NT2/D1 (cell line): Measurements from ENCODE around the gene EGLN1.

ENCODE experiments used
- DNase-seq: peaks from one replicate; pipeline ENCODE4 v3.0.0-alpha.2; 2011; ENCODE audit warnings: low read depth, low spot score
- H3K27me3 ChIP-seq: 2 replicates; pipeline ENCODE4 v1.6.0; 2011; ENCODE audit warnings: mild to moderate bottlenecking; ENCODE audit not compliant: insufficient read length, insufficient read depth
- H3K36me3 ChIP-seq: 2 replicates; pipeline ENCODE4 v1.6.1; 2011; ENCODE audit warnings: mild to moderate bottlenecking, low read length, mixed read lengths; ENCODE audit not compliant: insufficient read depth, insufficient read length
- H3K4me1 ChIP-seq: 2 replicates; pipeline ENCODE4 v1.5.1; 2011; ENCODE audit not compliant: insufficient read depth, insufficient read length
- H3K4me3 ChIP-seq: 2 replicates; pipeline ENCODE4 v1.5.1; 2011; ENCODE audit warnings: low read depth; ENCODE audit not compliant: insufficient read length
- H3K9ac ChIP-seq: 2 replicates; pipeline ENCODE4 v1.6.0; 2011; ENCODE audit warnings: low read depth; ENCODE audit not compliant: insufficient read length
- H3K9me3 ChIP-seq: 2 replicates; pipeline ENCODE4 v1.5.1; 2011; ENCODE audit warnings: mild to moderate bottlenecking, low read length; ENCODE audit not compliant: insufficient read depth
- SUZ12 ChIP-seq: IDR thresholded peaks from 2 replicates; pipeline ENCODE4 v1.6.1; 2011; ENCODE audit not compliant: insufficient read length, insufficient read depth; ENCODE audit errors: extremely low read depth
- YY1 ChIP-seq: IDR thresholded peaks from 2 replicates; pipeline ENCODE4 v1.6.1; 2011; ENCODE audit not compliant: insufficient read length, insufficient read depth
- ZNF274 ChIP-seq: IDR thresholded peaks from 2 replicates; pipeline ENCODE4 v1.6.1; 2011; ENCODE audit warnings: mild to moderate bottlenecking, low read depth, low read length

EGLN1 gene

DNA sequence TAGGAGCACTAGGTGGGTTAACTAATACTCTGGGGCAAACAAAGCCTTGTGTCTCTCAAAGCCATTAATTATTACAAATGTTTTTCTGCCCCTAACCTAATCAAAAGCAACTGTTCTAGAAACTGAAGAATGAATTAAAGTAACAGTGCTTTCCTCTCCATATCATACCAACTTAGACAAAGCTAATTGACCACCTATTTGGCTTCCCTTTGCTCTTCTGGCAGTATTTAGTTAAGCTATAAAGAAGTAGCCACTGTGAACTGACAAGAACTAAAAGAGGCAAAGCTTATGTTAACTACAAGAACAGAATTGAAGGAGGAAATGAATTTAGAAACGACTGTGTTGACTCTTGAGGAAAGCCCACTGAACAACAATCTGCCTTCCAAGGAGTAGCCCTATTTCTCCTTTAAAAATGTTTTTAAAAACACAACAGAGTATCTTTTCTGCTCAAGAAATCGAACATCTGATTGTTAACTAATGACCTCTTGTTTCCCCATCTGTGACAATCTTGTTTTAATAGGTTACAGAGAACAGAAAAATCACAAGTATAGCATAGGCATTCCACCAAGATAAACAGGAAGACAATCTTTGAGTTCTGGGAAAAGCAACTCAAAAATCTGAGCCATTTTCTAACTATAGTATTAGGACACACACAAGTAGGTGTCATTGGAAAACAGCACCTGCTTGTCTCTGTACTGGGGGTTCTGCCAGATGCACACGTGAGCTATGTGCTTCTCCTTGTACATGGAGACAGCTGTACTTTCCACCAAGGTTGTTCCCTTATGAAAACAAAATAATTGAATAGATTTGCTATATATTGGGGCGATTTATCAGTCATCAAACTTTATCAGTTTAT, 3.1 kb upstream of the EGLN1 start:
- Histone ChIP-seq H3K36me3 (no peaks in the 10 kb centered on the region), H3K9ac (no peak overlapping the region), H3K9me3 (no peaks in the 10 kb centered on the region), H3K27me3 (peaks cover 31% of the 10 kb centered on the region), H3K4me3 (no peak overlapping the region), H3K4me1 (no peaks in the 10 kb centered on the region)
- no peak for DNase-seq
- TF ChIP-seq YY1 (no peak), SUZ12 (no peak), ZNF274 (no peak)

GRCh38 chr1:231423648-231424047, 1.6 kb upstream of the EGLN1 start:
- no peaks in the 10 kb centered on the region for H3K9me3 ChIP-seq
- DNase-seq, result no peak
- H3K27me3 ChIP-seq, result peaks cover 46% of the 10 kb centered on the region
- no peak overlapping the region for H3K9ac ChIP-seq
- no peak overlapping the region for H3K4me3 ChIP-seq
- TF ChIP-seq ZNF274 (no peak), YY1 (no peak), SUZ12 (no peak)
- no peaks in the 10 kb centered on the region for H3K4me1 ChIP-seq
- peaks cover under 1% of the 10 kb centered on the region for H3K36me3 ChIP-seq

DNA sequence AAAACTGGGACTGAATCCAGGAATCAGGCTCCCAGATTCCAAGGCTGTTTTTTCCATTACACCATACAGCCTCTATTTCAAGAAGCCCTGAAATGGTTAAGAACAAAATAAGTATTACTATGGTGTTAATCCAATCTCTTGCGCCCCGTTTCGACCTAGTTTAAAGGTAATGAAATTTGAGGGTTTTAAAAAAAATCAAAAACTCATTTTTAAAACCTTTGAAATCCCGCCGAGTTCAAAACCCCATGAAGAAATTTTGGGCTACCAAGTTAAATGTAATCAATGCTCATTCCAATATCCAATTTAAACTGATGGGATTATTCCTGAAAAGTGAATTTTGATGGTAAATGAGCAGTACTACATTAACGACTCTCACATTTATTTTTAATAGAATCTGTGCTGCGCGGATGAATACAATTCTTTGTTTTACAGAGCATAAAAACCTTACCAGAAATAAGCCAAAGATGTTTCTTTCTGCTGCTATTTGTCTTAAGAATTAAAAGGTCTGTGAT, 767 bp upstream of the EGLN1 start:
- H3K9ac ChIP-seq, result peak overlapping the region; percentile 59
- peaks cover 4% of the 10 kb centered on the region for H3K36me3 ChIP-seq
- H3K4me1 ChIP-seq, result no peaks in the 10 kb centered on the region
- H3K9me3 ChIP-seq, result no peaks in the 10 kb centered on the region
- TF ChIP-seq SUZ12 (no peak), ZNF274 (no peak), YY1 (no peak)
- DNase-seq, result no peak
- H3K4me3 ChIP-seq, result peak overlapping the region; percentile 73
- peaks cover 50% of the 10 kb centered on the region for H3K27me3 ChIP-seq

DNA sequence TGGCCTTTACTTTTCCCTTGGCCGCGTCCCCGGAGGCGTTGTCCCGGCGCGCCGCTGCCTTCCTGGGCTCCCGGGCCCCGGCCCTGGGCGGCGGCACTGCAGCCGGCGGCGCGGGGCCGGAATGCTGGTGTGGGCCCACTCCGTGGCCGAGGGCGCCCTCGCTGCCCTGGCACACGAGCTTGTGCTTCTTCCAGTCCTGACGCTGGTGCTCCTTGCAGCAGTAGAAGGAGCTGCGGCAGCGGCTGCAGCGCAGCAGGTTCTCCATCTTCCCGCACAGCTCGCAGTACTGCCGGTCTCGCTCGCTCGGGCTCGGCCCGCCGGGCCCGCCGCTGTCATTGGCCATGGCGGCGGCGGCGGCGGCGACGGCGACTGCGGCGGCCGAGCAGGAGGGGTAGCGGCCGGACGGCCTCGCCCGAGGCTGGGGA, 529 bp downstream of the EGLN1 start:
- Histone ChIP-seq H3K4me1 (no peaks in the 10 kb centered on the region), H3K4me3 (peak overlapping the region; percentile 73), H3K36me3 (peaks cover 7% of the 10 kb centered on the region), H3K27me3 (peaks cover 50% of the 10 kb centered on the region), H3K9ac (peak overlapping the region; percentile 90), H3K9me3 (no peaks in the 10 kb centered on the region)
- peak; percentile 28 for DNase-seq
- TF ChIP-seq ZNF274 (no peak), SUZ12 (no peak), YY1 (no peak)

DNA sequence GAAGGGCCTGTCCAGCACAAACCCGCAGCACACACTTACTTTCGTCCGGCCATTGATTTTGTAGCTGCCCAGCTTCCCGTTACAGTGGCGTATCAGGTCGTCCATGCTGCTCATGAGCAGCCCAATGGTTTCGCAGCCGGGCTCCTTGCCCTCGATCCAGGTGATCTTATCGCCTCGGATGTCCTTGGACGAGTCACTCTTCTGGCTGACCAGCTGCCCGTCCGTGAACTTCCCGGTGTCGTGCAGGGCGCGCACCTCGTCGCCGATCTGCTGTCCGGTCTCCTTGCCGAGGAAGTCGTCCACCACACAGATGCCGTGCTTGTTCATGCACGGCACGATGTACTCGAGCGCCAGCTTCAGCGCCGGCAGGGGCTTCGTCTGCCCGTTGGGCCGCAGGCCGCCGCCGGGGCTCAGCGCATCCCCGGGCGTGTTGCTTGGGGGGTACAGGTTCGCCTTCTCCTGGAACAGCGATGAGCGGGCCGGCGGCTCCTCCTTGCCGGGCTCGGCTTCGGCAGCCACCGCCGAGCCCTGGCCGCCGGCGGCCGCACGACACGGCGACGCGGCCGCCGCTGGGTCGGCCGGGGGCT, 1.0 kb downstream of the EGLN1 start:
- DNase-seq, result peak; percentile 40
- no peaks in the 10 kb centered on the region for H3K9me3 ChIP-seq
- TF ChIP-seq ZNF274 (no peak), YY1 (no peak), SUZ12 (peak; percentile 42)
- no peaks in the 10 kb centered on the region for H3K4me1 ChIP-seq
- peaks cover 50% of the 10 kb centered on the region for H3K27me3 ChIP-seq
- peaks cover 7% of the 10 kb centered on the region for H3K36me3 ChIP-seq
- peak overlapping the region; percentile 73 for H3K4me3 ChIP-seq
- H3K9ac ChIP-seq, result peak overlapping the region; percentile 90

DNA sequence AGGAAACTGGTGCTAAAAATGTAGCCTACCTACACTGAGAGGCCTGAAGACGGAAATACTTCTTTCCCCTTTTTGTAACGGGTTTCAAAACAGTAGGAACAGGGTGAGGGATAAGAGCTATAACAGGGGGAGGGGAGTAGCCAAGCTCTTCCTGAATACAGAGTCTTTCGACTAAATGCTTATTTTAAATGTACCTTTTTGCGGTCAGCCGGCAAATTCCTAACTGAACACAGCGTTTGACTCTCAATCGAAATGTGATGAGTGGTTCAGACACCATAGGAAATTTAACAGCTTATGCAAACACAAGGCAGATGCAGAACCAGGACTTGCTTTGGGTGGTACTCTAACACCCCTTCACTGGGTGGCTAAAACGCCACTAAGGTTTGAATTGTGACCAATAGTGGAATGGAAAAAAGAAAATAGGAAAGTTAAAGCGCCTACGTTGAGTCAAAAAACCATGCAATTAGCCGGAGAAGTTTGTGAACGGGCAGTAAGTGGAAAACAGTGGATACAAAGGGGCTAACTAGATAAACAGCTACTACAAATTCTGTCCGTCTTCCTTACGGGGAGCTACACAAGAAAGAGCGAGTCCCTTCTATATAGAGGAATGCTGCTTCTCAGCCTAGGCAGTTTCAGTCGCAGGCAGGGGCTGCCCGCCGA, 1.7 kb downstream of the EGLN1 start:
- Histone ChIP-seq H3K36me3 (peaks cover 7% of the 10 kb centered on the region), H3K4me3 (peak overlapping the region; percentile 73), H3K9ac (peak overlapping the region; percentile 90), H3K9me3 (no peaks in the 10 kb centered on the region), H3K27me3 (peaks cover 50% of the 10 kb centered on the region), H3K4me1 (no peaks in the 10 kb centered on the region)
- TF ChIP-seq YY1, result no peak
- no peak for TF ChIP-seq ZNF274
- no peak for TF ChIP-seq SUZ12
- peak; percentile 28 for DNase-seq

DNA sequence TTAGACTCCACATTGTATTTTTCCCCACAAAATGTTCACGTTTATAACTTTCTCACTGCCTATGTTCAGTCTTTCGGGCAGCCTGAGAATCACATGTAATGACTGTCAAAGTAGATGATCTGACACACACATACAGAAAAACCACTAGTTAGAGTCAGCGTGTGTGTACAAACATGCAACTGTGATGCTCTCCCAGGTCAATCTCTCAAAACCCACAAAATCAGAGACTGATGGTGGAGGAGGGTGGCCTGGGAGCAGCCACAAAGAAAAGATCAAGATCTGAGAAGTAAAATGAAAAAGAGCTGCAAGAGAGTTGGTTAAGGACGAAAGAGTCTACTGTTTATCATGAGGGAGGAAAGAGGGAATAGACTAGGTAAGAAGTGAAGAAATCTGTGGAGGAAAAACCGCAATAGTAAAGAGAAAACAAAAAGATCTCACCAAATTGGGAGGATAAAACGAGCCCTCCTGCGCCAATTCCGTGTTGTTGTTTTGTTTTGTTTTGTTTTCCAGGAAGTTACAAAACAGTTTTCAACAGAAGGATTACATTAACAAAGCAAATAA, 2.3 kb downstream of the EGLN1 start:
- peaks cover 7% of the 10 kb centered on the region for H3K36me3 ChIP-seq
- peaks cover 47% of the 10 kb centered on the region for H3K27me3 ChIP-seq
- H3K9ac ChIP-seq, result no peak overlapping the region
- DNase-seq, result no peak
- peak overlapping the region; percentile 73 for H3K4me3 ChIP-seq
- TF ChIP-seq ZNF274 (no peak), SUZ12 (no peak), YY1 (no peak)
- no peaks in the 10 kb centered on the region for H3K9me3 ChIP-seq
- no peaks in the 10 kb centered on the region for H3K4me1 ChIP-seq
